RKO (cell line): Measurements from ENCODE around the gene BLOC1S4.
A peak's percentile ranks its signal among the peaks of the same experiment; 100 is the strongest.
"Not testable (repeated sequence)": the region's sequence is repeated elsewhere in the genome, so short reads cannot be mapped to it uniquely, and the experiment has no call there.

Experiments
- DNase-seq: peaks from one replicate; pipeline ENCODE4 v3.0.0-alpha.2; 2016; ENCODE audit warnings: low spot score

The BLOC1S4 gene

GRCh38 chr4:6716018-6716911 lies at the start of gene BLOC1S4:
Gene BLOC1S4, plus strand, starts transcription at chr4:6716174. Its CDS starts 36 bp downstream, at chr4:6716210.
- DNase-seq = peak; percentile 91

DNA sequence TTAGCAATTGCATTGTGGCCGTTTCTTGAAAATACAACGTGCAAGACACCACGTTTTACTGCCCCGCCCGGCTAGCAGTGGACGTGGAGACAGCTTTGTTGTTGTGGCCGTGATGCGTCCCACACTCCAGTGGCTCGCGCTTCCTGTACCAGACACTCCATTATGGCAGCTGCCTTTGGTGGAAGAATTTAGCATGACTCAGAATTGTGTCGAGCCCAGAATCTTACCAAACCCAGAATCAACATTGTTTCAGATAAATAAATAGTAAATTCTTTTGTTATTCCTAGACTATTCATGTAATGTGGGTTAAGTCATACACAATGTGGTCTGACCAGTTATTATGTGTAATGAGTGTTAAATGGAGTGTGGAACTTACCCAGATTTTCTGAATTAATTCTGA lies 47.6 kb upstream of the BLOC1S4 start:
- no peak for DNase-seq

- no peak for DNase-seq
These were observed 44.3 kb upstream of the BLOC1S4 start for GRCh38 chr4:6671648-6672047.

DNA sequence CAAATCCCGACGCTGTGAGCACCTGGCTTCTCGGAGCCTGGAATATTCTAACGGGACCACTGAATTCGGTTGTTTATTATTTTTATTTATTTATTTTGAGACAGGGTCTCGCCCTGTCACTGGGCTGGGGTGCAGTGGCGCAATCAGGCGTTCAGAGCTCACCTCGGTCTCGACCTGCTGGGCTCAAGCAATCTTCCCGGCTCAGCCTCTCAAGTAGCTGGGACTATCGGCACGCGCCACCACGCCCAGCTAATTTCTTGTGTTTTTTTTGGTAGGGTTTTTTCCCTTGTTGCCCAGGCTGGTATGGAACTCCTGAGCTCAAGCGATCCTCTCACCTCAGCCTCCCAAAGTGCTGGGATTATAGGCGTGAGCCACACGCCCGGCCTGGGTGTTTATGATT lies 43.8 kb upstream of the BLOC1S4 start:
- no peak for DNase-seq

GRCh38 chr4:6672541-6673190 lies 43.3 kb upstream of the BLOC1S4 start:
- DNase-seq = not testable (repeated sequence)

GRCh38 chr4:6673191-6673659 lies 42.7 kb upstream of the BLOC1S4 start:
- DNase-seq = peak; percentile 53

DNA sequence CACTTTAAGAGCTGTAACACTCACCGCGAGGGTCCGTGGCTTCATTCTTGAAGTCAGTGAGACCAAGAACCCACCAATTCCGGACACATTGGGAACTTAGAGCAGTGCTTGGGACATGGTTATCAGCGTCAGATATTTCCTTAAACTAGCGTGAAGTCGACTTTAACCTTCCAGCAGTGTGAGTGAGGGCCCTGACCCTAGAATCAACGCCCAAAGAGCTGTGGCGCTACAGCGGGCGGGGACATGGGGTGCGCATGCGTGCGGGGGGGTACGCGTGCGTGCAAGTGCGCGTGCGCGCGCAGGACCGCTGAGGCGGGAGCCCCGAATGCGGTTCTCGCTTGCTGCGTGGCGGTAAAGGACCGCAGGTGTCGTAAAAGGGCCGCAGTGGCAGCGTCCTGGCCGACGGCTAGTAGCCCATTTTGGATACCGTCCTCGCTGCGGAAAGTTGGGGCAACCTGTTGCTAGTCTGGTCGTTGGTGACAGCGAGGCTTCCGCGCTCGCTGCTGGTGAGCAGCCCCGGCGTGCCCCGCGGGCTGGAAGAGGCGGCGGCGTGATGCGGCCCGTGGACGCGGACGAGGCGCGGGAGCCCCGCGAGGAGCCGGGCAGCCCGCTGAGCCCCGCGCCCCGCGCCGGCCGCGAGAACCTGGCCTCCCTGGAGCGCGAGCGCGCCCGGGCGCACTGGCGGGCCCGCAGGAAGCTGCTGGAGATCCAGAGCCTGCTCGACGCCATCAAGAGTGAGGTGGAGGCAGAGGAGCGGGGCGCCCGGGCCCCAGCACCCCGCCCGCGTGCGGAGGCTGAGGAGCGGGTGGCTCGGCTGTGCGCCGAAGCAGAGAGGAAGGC lies 42.1 kb upstream of the BLOC1S4 start:
- peak; percentile 98 for DNase-seq

DNA sequence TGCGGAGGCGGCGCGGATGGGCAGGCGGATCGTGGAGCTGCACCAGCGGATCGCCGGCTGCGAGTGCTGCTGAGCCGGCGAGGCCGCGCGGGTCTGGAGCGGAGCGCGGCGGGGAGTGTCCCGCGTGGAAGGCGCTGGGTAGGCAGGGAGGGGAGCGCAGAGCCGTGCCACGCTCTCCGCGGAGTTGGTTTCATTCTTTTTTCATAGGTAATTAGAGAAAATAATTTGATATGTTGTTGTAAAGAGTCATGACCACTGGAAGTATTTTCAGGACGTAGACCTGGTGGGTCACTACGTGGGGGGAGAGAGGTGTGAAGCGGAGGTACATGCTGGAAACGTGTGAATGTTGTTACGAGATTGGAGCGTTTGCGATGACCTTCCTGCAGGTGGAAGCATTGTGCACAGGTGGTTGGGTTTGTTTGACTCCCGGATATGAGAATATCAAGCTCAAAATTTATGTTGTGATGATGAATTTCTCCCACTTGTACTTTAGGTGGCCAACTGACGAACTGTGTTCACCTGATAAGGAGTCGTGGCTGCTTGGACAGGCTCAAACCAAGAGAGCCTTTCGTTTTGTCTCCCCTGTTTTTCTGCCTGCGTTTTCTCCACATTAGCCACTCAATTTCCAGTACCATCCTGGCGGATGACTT lies 41.3 kb upstream of the BLOC1S4 start:
- DNase-seq = peak; percentile 78

- DNase-seq = no peak
These were observed 39.0 kb upstream of the BLOC1S4 start for GRCh38 chr4:6676722-6677558.

GRCh38 chr4:6680372-6681034 lies 35.5 kb upstream of the BLOC1S4 start:
- no peak for DNase-seq

GRCh38 chr4:6681191-6681590 lies 34.8 kb upstream of the BLOC1S4 start:
- DNase-seq = no peak

- no peak for DNase-seq
These were observed 32.9 kb upstream of the BLOC1S4 start for GRCh38 chr4:6682862-6683590.

GRCh38 chr4:6684656-6685055 lies 31.3 kb upstream of the BLOC1S4 start:
- no peak for DNase-seq

GRCh38 chr4:6686104-6686787 lies 29.7 kb upstream of the BLOC1S4 start:
- no peak for DNase-seq

DNA sequence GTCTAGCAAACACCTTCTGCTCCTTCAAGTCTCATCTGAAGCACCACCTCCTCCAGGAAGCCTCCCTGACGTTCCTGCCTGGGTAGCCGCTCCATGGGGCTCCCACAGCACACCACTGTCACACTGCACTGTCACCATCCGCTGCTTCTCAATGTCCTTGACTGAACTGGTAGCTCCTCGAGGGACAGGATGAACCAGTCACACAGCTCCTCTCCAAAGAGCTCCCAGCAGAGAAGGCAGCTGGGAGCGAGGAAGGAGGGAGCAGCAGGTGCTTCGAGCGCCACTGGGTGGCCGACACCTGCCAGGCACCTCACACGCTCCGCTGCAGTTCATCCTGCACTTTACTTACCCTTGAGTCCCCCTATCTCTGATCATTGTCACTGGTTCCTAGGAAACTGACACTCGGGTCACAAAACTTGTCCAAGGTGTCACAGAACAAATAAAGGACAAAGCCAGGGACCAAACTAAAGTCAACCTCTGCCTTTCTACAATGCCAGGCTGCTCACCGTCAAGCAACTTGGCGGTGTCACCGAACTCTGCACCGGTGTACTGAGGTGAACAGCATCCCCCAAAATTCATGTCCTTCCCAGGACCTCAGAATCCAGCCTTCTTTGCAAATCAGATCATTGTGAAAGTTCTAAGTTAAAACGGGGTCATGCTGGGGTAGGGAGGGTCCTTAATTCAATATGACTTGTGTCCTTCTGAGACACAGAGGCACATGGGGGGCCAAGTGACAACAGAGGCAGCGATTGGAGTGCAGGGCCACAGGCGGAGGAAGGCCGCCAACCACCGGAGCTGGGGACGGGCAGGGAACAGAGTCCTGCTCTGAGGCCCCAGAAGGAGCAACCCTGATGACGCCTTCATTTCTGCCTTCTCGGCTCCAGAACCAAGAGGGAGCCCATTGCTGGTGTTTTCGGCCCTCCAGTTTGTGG lies 27.8 kb upstream of the BLOC1S4 start:
- DNase-seq = no peak

GRCh38 chr4:6688879-6689505 lies 27.0 kb upstream of the BLOC1S4 start:
- peak; percentile 62 for DNase-seq

DNA sequence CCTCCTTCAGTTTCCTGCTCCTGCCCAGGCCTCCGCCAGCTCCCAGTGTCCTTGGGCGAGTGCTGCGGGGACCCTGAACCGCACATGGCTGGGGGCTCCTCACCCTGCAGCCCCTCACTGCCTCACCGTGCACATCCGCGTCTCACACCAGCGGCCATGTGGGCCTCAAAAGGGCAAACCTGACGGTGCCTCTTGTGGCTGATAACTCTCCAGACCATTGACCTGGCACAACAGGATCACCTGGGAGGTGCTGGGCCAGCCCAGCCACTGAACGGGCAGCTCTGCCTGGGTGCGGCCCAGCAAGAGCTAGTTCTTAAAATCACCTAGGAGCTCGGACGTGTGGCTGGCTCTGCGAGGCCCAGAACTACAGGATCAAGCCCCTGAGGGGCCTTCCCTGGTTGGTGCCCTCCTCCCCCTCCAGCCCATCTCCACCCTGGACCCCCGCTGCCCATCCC lies 26.4 kb upstream of the BLOC1S4 start:
- no peak for DNase-seq
